Ishikawa (cell line): ENCODE results near the gene NCBP1.

ENCODE experiments used
- CEBPB ChIP-seq: IDR thresholded peaks from 2 replicates; pipeline ENCODE4 v1.6.1; 2012
- CREB1 ChIP-seq: IDR thresholded peaks from 2 replicates; pipeline ENCODE4 v1.6.1; 2012; ENCODE audit warnings: low read depth
- EGR1 ChIP-seq: IDR thresholded peaks from 2 replicates; pipeline ENCODE4 v1.6.1; 2012
- EP300 ChIP-seq: IDR thresholded peaks from 2 replicates; pipeline ENCODE4 v1.6.1; 2012; ENCODE audit warnings: borderline replicate concordance
- FOXM1 ChIP-seq: IDR thresholded peaks from 2 replicates; pipeline ENCODE4 v1.6.1; 2012; ENCODE audit warnings: low read depth, borderline replicate concordance
- MAX ChIP-seq: IDR thresholded peaks from 2 replicates; pipeline ENCODE4 v1.6.1; 2012
- NFIC ChIP-seq: IDR thresholded peaks from 2 replicates; pipeline ENCODE4 v1.6.1; 2012
- RAD21 ChIP-seq: IDR thresholded peaks from 2 replicates; pipeline ENCODE4 v1.6.1; 2012; ENCODE audit warnings: low read depth
- REST ChIP-seq: IDR thresholded peaks from 2 replicates; pipeline ENCODE4 v1.6.1; 2012; ENCODE audit warnings: low read depth, mild to moderate bottlenecking
- TAF1 ChIP-seq: IDR thresholded peaks from 2 replicates; pipeline ENCODE4 v1.6.1; 2012; ENCODE audit warnings: low read depth, mild to moderate bottlenecking
- TCF12 ChIP-seq: IDR thresholded peaks from 2 replicates; pipeline ENCODE4 v1.6.1; 2012; ENCODE audit warnings: low read depth
- TEAD4 ChIP-seq: IDR thresholded peaks from 2 replicates; pipeline ENCODE4 v1.6.1; 2012
- USF1 ChIP-seq: IDR thresholded peaks from 2 replicates; pipeline ENCODE4 v1.6.1; 2012
- YY1 ChIP-seq: IDR thresholded peaks from 2 replicates; pipeline ENCODE4 v1.6.1; 2012; ENCODE audit warnings: low read depth
- ZBTB7A ChIP-seq: IDR thresholded peaks from 2 replicates; pipeline ENCODE4 v1.6.1; 2012; ENCODE audit warnings: low read depth

NCBP1 gene

GRCh38 chr9:97670586-97670985 lies 37.0 kb downstream of the NCBP1 start:
- no peak for TF ChIP-seq EP300
- TF ChIP-seq USF1: no peak
- TF ChIP-seq REST: no peak
- TF ChIP-seq RAD21: no peak
- TF ChIP-seq CEBPB: no peak
- no peak for TF ChIP-seq FOXM1
- TF ChIP-seq ZBTB7A: no peak
- no peak for TF ChIP-seq NFIC

GRCh38 chr9:97672403-97672802 lies 38.8 kb downstream of the NCBP1 start:
- no peak for TF ChIP-seq NFIC
- no peak for TF ChIP-seq USF1
- TF ChIP-seq ZBTB7A: no peak
- TF ChIP-seq TCF12: no peak
- no peak for TF ChIP-seq EP300
- TF ChIP-seq RAD21: no peak
- TF ChIP-seq CREB1: no peak
- no peak for TF ChIP-seq CEBPB
- TF ChIP-seq YY1: no peak

GRCh38 chr9:97673922-97674321 lies 40.3 kb downstream of the NCBP1 start:
- TF ChIP-seq CEBPB: no peak

- TF ChIP-seq USF1 (no peak), TEAD4 (no peak), EGR1 (no peak), MAX (no peak), ZBTB7A (no peak)
These were observed 42.0 kb downstream of the NCBP1 start for GRCh38 chr9:97675655-97676054.

GRCh38 chr9:97682242-97682641 lies 48.6 kb downstream of the NCBP1 start:
- TF ChIP-seq CEBPB: no peak
- no peak for TF ChIP-seq YY1
- TF ChIP-seq FOXM1: no peak
- no peak for TF ChIP-seq ZBTB7A
- no peak for TF ChIP-seq EGR1
- TF ChIP-seq RAD21: no peak
- TF ChIP-seq CREB1: no peak
- no peak for TF ChIP-seq MAX
- no peak for TF ChIP-seq TEAD4
- no peak for TF ChIP-seq USF1
- TF ChIP-seq REST: no peak
- TF ChIP-seq TCF12: no peak
- no peak for TF ChIP-seq TAF1
- no peak for TF ChIP-seq NFIC
- no peak for TF ChIP-seq EP300

GRCh38 chr9:97688654-97689053 lies 55.0 kb downstream of the NCBP1 start:
- TF ChIP-seq ZBTB7A (no peak), CEBPB (no peak), MAX (no peak), NFIC (no peak), YY1 (no peak), USF1 (no peak), EGR1 (no peak), EP300 (no peak)
